Right lung (tissue), 5 donors: ENCODE measurements around the gene IL19. TPM values are rescaled to one million over a fixed set of nuclear protein-coding genes. Genes with fewer than 3 reads are reported as not detected.

Experiments used
- DNase-seq, 2 donors: peaks; one replicate each; pipeline ENCODE4 v3.0.0-alpha.2; 2013
- polyA plus RNA-seq, 5 donors: library from polyadenylated mRNA; unstranded; fragments of 120-200 nt; gene quantifications; one replicate each; pipeline versions ENCODE4 v1.2.1 to v1.2.3, GENCODE V29; 2013; ENCODE audit warnings: inconsistent platforms in 1 of 5, low replicate concordance in 1 of 5; ENCODE audit not compliant: insufficient read length in 5 of 5, insufficient read depth in 1 of 5

The IL19 gene
- polyA plus RNA-seq, 5 donors, result not detected

- DNase-seq, result no peak
Observed at GRCh38 chr1:206890125-206891060, 119.8 kb downstream of the IL19 start.

GRCh38 chr1:206891412-206891811, 120.8 kb downstream of the IL19 start:
- no peak for DNase-seq

Other genes starting within 250 kb of the IL19 start
- gene EIF2D, start 158.3 kb upstream of the IL19 start, polyA plus RNA-seq, result 100 to 1,000 TPM in 2 of 5 donors, 10 to 100 TPM in 3; 80.2 to 105 (median 97.7) TPM
- 1 to 10 TPM; 7.3 to 8.9 (median 7.5) TPM for gene DYRK3, start 135.2 kb upstream of the IL19 start, polyA plus RNA-seq
- 10 to 100 TPM; 52.1 to 65.9 (median 53.6) TPM for gene MAPKAPK2, start 85.9 kb upstream of the IL19 start, polyA plus RNA-seq
- 1 to 10 TPM in 1 of 5 donors, under 1 TPM in 4; 0.38 to 1.0 (median 0.47) TPM for gene IL10, start 1.7 kb downstream of the IL19 start, polyA plus RNA-seq
- gene IL20, start 94.8 kb downstream of the IL19 start, polyA plus RNA-seq, result not detected
- under 1 TPM; 0.22 to 0.64 (median 0.29) TPM for gene IL24, start 126.7 kb downstream of the IL19 start, polyA plus RNA-seq
- 1 to 10 TPM; 2.3 to 4.2 (median 2.5) TPM for gene FCMR, start 151.2 kb downstream of the IL19 start, polyA plus RNA-seq
- gene PIGR, start 175.7 kb downstream of the IL19 start, polyA plus RNA-seq, result under 1 TPM; 0.09 to 0.26 (median 0.13) TPM
- under 1 TPM in 3 of 5 donors, not detected in 2; 0.09 to 0.10 (median 0.09) TPM for gene FCAMR, start 199.7 kb downstream of the IL19 start, polyA plus RNA-seq